Measurements from ENCODE around the gene ARID1B. TPM values are rescaled to one million over a fixed set of nuclear protein-coding genes. Genes with fewer than 3 reads are reported as not detected.

Gene ARID1B
- polyA plus RNA-seq, 1 donor = 66.0 TPM

- no peak for DNase-seq (ENCODE audit: low read depth)
Measured at GRCh38 chr6:157075549-157076450, 298.6 kb downstream of the ARID1B start.

GRCh38 chr6:157076451-157076822 lies 299.3 kb downstream of the ARID1B start:
- DNase-seq (ENCODE audit: low read depth) = no peak

DNA sequence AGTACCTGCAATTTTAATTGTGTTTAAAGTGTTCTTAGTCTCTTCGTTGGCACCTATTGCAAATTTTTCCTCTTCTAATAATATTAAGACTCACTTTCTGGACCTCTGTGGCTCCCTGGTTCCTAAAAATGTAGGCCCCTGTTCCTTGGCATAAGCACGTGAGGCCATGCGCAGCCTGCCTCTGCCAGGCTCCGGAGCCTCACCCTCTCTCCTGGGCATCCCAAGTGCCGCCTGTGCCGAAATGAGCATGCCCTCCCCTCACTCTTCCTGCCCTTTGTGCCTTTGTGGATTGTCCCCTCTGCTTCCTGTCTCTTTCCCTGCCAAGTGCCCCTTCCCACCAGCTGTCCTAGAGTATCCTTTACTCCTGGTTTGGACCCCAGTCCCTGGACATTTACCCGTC lies 300.1 kb downstream of the ARID1B start:
- DNase-seq (ENCODE audit: low read depth) = no peak

GRCh38 chr6:157078326-157078725 lies 301.1 kb downstream of the ARID1B start:
- no peak for DNase-seq (ENCODE audit: low read depth)

- no peak for DNase-seq (ENCODE audit: low read depth)
Measured at GRCh38 chr6:157079277-157079676, 302.1 kb downstream of the ARID1B start.

DNA sequence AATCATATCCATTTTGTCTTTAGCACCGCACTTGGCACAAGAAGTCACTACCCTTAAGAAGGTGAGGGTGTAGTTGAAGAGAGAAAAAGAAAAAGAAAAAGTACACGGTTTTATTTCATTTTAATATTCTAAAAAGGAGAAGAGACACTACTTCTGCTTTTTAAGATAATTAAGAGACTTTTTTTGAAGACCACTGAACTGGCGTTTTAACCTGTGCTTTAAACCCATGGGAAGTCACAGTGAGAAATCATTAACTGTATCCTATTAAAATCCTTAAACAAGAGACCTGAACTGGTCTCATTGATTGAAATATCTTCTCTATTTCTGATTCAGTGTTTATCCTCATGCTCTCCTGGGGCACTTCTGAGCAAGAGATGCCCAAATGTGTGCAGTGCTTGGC lies 302.6 kb downstream of the ARID1B start:
- DNase-seq (ENCODE audit: low read depth) = no peak

GRCh38 chr6:157080986-157081391 lies 303.8 kb downstream of the ARID1B start:
- DNase-seq (ENCODE audit: low read depth) = no peak

- DNase-seq (ENCODE audit: low read depth) = no peak
Measured at GRCh38 chr6:157083343-157083742, 306.2 kb downstream of the ARID1B start.

- no peak for DNase-seq (ENCODE audit: low read depth)
Measured at GRCh38 chr6:157086632-157087031, 309.5 kb downstream of the ARID1B start.

- no peak for DNase-seq (ENCODE audit: low read depth)
Measured at GRCh38 chr6:157087974-157088373, 310.8 kb downstream of the ARID1B start.

GRCh38 chr6:157088841-157089240 lies 311.7 kb downstream of the ARID1B start:
- no peak for DNase-seq (ENCODE audit: low read depth)

DNA sequence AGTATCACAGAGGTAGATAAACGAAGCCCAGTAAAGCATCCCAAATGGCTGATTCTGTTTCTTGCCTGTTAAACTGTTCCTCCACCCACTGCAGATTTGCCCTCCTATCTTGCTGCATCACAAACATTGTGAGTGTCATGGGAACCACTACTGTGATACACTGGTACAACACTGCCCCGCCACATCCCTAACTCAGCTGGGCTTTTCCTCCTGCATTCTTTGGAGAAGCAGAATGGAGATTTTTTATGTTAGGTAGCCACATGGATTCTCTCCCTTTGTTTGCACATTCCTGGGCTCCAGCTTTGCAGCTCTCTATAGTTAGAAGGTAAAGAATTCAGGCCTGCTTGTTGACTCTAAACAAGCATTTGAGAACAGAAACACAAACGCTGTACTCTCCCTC lies 312.1 kb downstream of the ARID1B start:
- DNase-seq (ENCODE audit: low read depth) = no peak

DNA sequence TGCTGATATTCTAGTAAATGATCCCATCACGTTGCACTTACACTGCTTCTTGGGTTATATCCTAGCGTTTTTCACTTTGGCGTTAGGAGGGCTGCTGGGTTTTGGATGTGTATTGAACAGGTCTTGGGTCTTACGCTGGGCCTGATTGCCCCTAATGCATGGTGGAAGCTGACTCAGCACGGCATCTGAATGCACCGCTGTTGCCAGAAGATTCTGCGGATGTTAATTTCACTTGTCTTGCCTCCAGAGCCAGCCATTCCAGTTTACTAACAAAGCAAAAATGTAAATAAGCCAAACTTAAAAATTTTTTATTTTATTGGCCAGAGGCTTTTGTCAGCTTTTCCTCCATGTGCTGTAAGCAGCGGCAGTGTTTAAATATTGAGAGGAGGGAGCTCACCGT lies 312.7 kb downstream of the ARID1B start:
- no peak for DNase-seq (ENCODE audit: low read depth)

DNA sequence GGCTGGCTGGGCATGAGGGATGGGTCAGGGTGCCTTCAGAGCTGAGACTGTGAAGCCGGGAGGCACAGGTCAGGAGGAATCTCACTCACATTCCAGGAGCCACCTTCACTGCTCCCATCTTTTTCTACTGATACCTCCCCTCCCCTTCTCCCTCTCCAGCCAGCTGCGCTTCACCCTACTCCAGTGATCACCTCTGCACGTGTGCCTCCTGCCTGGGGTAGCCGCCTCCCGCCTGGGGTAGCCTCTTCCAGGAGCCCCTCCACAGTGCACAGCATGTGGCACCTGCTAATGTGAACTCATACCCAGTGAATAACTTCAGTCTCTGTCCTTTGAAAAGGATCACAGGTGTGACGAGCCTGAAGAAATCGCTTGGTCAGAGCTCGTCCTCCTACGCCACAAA lies 313.6 kb downstream of the ARID1B start:
- no peak for DNase-seq (ENCODE audit: low read depth)

DNA sequence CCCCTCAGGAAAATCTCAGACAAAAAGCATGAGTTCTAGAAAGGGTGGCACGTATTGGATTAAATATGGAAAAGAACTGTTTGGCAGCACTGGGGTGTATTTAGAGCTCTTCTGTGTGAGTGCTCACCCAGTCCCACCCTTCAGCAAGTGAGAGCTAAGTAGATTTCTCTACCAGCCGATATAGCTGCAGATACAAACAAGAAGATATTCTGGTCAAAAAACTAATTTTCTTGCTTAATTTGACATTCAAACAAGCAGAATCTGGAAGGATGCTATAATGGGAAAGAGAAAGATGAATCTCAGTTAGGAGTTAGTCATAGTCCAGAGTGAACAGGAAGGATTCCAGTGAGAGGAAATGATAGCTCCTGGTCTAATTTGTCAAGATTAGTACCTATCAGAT lies 314.1 kb downstream of the ARID1B start:
- DNase-seq (ENCODE audit: low read depth) = no peak

- DNase-seq (ENCODE audit: low read depth) = no peak
Measured at GRCh38 chr6:157091856-157092460, 314.8 kb downstream of the ARID1B start.

GRCh38 chr6:157092736-157093135 lies 315.6 kb downstream of the ARID1B start:
- DNase-seq (ENCODE audit: low read depth) = no peak

- no peak for DNase-seq (ENCODE audit: low read depth)
Measured at GRCh38 chr6:157093536-157093935, 316.4 kb downstream of the ARID1B start.

- no peak for DNase-seq (ENCODE audit: low read depth)
Measured at GRCh38 chr6:157094038-157094437, 316.9 kb downstream of the ARID1B start.

- no peak for DNase-seq (ENCODE audit: low read depth)
Measured at GRCh38 chr6:157095084-157095483, 317.9 kb downstream of the ARID1B start.

DNA sequence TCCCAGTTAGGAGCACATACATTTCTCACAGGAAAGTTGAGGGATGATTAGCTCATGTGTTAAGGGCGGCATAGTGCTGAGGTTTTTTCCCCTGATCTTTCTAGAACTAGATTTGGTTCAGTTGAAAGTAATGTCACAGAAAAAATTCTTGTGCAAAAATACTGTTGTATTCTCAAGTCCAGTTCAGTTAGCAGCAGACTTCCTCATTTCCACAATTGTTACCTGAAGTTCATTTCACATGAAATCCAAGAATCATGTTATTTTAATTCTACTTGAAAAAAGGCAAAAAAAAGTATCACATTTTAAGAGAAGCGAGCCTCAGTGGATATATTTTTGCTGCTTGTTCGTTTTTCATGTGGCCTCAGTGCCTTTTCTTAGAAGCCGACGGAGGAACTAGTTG lies 318.4 kb downstream of the ARID1B start:
- no peak for DNase-seq (ENCODE audit: low read depth)

- no peak for DNase-seq (ENCODE audit: low read depth)
Measured at GRCh38 chr6:157096105-157096504, 318.9 kb downstream of the ARID1B start.

DNA sequence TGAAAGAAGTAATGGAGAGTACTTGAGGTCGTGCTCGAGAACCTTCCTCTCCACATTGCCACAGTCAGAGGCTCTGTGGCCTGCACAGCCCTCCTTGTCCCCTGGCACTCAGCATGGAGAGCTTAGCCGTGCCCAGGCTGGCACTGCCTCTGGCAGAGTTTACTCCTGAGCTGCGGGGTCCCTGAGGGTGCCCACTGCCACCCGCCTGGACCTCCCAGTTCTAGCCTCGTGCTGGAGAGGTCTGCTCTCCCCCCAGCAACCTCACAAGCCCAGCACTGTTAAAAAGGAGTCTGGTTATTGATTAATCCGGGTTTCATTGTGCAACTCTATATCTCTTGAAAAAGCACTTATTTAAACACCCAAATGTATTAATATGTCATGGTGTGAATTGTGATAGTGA lies 319.3 kb downstream of the ARID1B start:
- no peak for DNase-seq (ENCODE audit: low read depth)

Measured in forelimb muscle (tissue), 1 donor.